Activated B cell treated with CpG ODN at 0.5 μM for 24 hours (primary cell): ENCODE data around the gene TRABD. TPM values are rescaled to one million over a fixed set of nuclear protein-coding genes. Genes with fewer than 3 reads are reported as not detected.
A peak's percentile ranks its signal among the peaks of the same experiment; 100 is the strongest.
"Not testable (repeated sequence)": the region's sequence is repeated elsewhere in the genome, so short reads cannot be mapped to it uniquely, and the experiment has no call there.

ENCODE experiments used
- ATAC-seq: fragments of 200-7000 bp; cut with Tn5 transposase; one replicate; pipeline ENCODE4 v1.10.0; 2021; ENCODE audit warnings: low read depth, mild to moderate bottlenecking, moderate library complexity
- CTCF ChIA-PET: fragments of 350-600 bp; sonication (Branson Sonifier 250); formaldehyde crosslinking; loops from one replicate; lab custom pipeline; 2021; ENCODE audit warnings: antibody characterized with exemption; lab: Charles Lee
- POLR2A ChIA-PET: fragments of 350-600 bp; sonication (Branson Sonifier 250); formaldehyde crosslinking; loops from one replicate; lab custom pipeline; 2021; ENCODE audit warnings: antibody characterized with exemption; lab: Charles Lee
- DNase-seq: peaks from one replicate; pipeline ENCODE4 v3.0.0; 2022
- H3K27ac Mint-ChIP-seq: one replicate; pipeline ENCODE4 v1.8.0; 2020; ENCODE audit warnings: mixed read lengths
- H3K27me3 Mint-ChIP-seq: one replicate; pipeline ENCODE4 v1.8.0; 2021; ENCODE audit warnings: mixed read lengths
- H3K36me3 Mint-ChIP-seq: one replicate; pipeline ENCODE4 v1.8.0; 2021; ENCODE audit warnings: low read depth, mixed read lengths
- H3K4me1 Mint-ChIP-seq: one replicate; pipeline ENCODE4 v1.8.0; 2021; ENCODE audit warnings: mixed read lengths
- H3K4me3 Mint-ChIP-seq: one replicate; pipeline ENCODE4 v1.8.0; 2020; ENCODE audit warnings: mild to moderate bottlenecking, mixed read lengths
- H3K9me3 Mint-ChIP-seq: one replicate; pipeline ENCODE4 v1.8.0; 2020; ENCODE audit warnings: mixed read lengths
- CTCF ChIP-seq: fragments of 200-600 bp; IDR thresholded peaks from one replicate; pipeline ENCODE4 v1.8.0; 2022; ENCODE audit warnings: antibody characterized with exemption, mild to moderate bottlenecking
- intact Hi-C: fragments of 100-400 bp; cut with micrococcal nuclease; formaldehyde crosslinking; loops from one replicate; pipeline ENCODE4 v1.15.1; 2024
- total RNA-seq: library from RNA; stranded (reverse); gene quantifications from 2 replicates; pipeline ENCODE4 v1.2.3, GENCODE V29; 2022

TRABD gene
- total RNA-seq, 1 donor from 2014 or later: 86.4 TPM

GRCh38 chr22:50202130-50202666 is 16.5 kb downstream of the TRABD start:
- POLR2A ChIA-PET: interaction anchor here (4.9 kb wide), 1 partner anchor 11 kb away, joined by 72 read pairs; no protein-coding TSS in a partner anchor
- peaks cover 34% of the 10 kb centered on the region for H3K4me1 Mint-ChIP-seq
- H3K9me3 Mint-ChIP-seq: no peaks in the 10 kb centered on the region
- intact Hi-C loops: loop anchor here (10.0 kb wide), 2 partner anchors 187 to 347 kb away; partner anchors contain the start of genes IL17REL and ZBED4
- no peak for DNase-seq
- H3K27me3 Mint-ChIP-seq: no peaks in the 10 kb centered on the region
- CTCF ChIA-PET: interaction anchor here (1.0 kb wide), 1 partner anchor 12 kb away, joined by 3 read pairs; no protein-coding TSS in a partner anchor
- peak overlapping the region; percentile 35 for H3K27ac Mint-ChIP-seq
- H3K4me3 Mint-ChIP-seq: peak overlapping the region; percentile 85
- H3K36me3 Mint-ChIP-seq: peaks cover 35% of the 10 kb centered on the region
- no peak for TF ChIP-seq CTCF
- ATAC-seq: no peak

GRCh38 chr22:50203288-50203687 is 17.6 kb downstream of the TRABD start:
- ChIA-PET CTCF (no interaction called here), POLR2A (interaction anchor here (0.9 to 4.9 kb wide), 2 partner anchors 12 to 32 kb away, joined by 3 to 72 read pairs; partner anchors contain the start of gene PANX2)
- peaks cover 39% of the 10 kb centered on the region for H3K36me3 Mint-ChIP-seq
- TF ChIP-seq CTCF: no peak
- H3K27me3 Mint-ChIP-seq: no peaks in the 10 kb centered on the region
- no peaks in the 10 kb centered on the region for H3K9me3 Mint-ChIP-seq
- ATAC-seq (no peak), DNase-seq (no peak)
- intact Hi-C loops: loop anchor here (10.0 kb wide), 2 partner anchors 188 to 348 kb away; partner anchors contain the start of genes IL17REL and ZBED4
- peaks cover 42% of the 10 kb centered on the region for H3K4me1 Mint-ChIP-seq
- no peak overlapping the region for H3K4me3 Mint-ChIP-seq
- H3K27ac Mint-ChIP-seq: no peak overlapping the region

GRCh38 chr22:50204571-50204970 is 18.9 kb downstream of the TRABD start:
- CTCF ChIA-PET: no interaction called here
- Mint-ChIP-seq H3K4me3 (no peak overlapping the region), H3K36me3 (peaks cover 39% of the 10 kb centered on the region), H3K9me3 (no peaks in the 10 kb centered on the region), H3K4me1 (peaks cover 40% of the 10 kb centered on the region), H3K27ac (no peak overlapping the region), H3K27me3 (no peaks in the 10 kb centered on the region)
- intact Hi-C loops: loop anchor here (10.0 kb wide), 2 partner anchors 190 to 350 kb away; partner anchors contain the start of genes IL17REL and ZBED4
- no peak for TF ChIP-seq CTCF
- ATAC-seq (no peak), DNase-seq (no peak)
- POLR2A ChIA-PET: interaction anchor here (5.0 kb wide), 1 partner anchor 13 kb away, joined by 55 read pairs; no protein-coding TSS in a partner anchor

- H3K9me3 Mint-ChIP-seq, DNase-seq, CTCF ChIA-PET, H3K4me3 Mint-ChIP-seq, H3K27me3 Mint-ChIP-seq, ATAC-seq, H3K27ac Mint-ChIP-seq: not testable (repeated sequence)
- intact Hi-C loops: loop anchor here (5.0 to 10.0 kb wide), 3 partner anchors 173 to 350 kb away; partner anchors contain the start of genes IL17REL and ZBED4
- POLR2A ChIA-PET: interaction anchor here (5.0 kb wide), 1 partner anchor 14 kb away, joined by 55 read pairs; no protein-coding TSS in a partner anchor
- H3K4me1 Mint-ChIP-seq: peaks cover 39% of the 10 kb centered on the region
- H3K36me3 Mint-ChIP-seq: peaks cover 43% of the 10 kb centered on the region
Measured at GRCh38 chr22:50204998-50205397, 19.3 kb downstream of the TRABD start.

GRCh38 chr22:50205781-50206569 is 20.3 kb downstream of the TRABD start:
- Mint-ChIP-seq H3K27ac (no peak overlapping the region), H3K27me3 (no peaks in the 10 kb centered on the region), H3K4me1 (peaks cover 39% of the 10 kb centered on the region), H3K36me3 (peaks cover 50% of the 10 kb centered on the region), H3K4me3 (no peak overlapping the region), H3K9me3 (no peaks in the 10 kb centered on the region)
- ChIA-PET POLR2A (interaction anchor here (3.1 to 5.0 kb wide), 3 partner anchors 10 to 19 kb away, joined by 12 to 55 read pairs (median 20); no protein-coding TSS in a partner anchor), CTCF (interaction anchor here (1.1 to 4.0 kb wide), 5 partner anchors 14 to 276 kb away, joined by 3 to 39 read pairs (median 3); no protein-coding TSS in a partner anchor)
- TF ChIP-seq CTCF: no peak
- intact Hi-C loops: loop anchor here (5.0 to 10.0 kb wide), 3 partner anchors 174 to 351 kb away; partner anchors contain the start of genes IL17REL and ZBED4
- ATAC-seq (no peak), DNase-seq (no peak)
